Activated B cell treated with CpG ODN at 0.5 μM for 24 hours (primary cell): Measurements from ENCODE around the gene GRM6. TPM values are rescaled to one million over a fixed set of nuclear protein-coding genes. Genes with fewer than 3 reads are reported as not detected.

Source experiments
- ATAC-seq: fragments of 200-7000 bp; cut with Tn5 transposase; one replicate; pipeline ENCODE4 v1.10.0; 2021; ENCODE audit warnings: low read depth, mild to moderate bottlenecking, moderate library complexity
- CTCF ChIA-PET: fragments of 350-600 bp; sonication (Branson Sonifier 250); formaldehyde crosslinking; loops from one replicate; lab custom pipeline; 2021; ENCODE audit warnings: antibody characterized with exemption; lab: Charles Lee
- POLR2A ChIA-PET: fragments of 350-600 bp; sonication (Branson Sonifier 250); formaldehyde crosslinking; loops from one replicate; lab custom pipeline; 2021; ENCODE audit warnings: antibody characterized with exemption; lab: Charles Lee
- DNase-seq: peaks from one replicate; pipeline ENCODE4 v3.0.0; 2022
- H3K27ac Mint-ChIP-seq: one replicate; pipeline ENCODE4 v1.8.0; 2020; ENCODE audit warnings: mixed read lengths
- H3K27me3 Mint-ChIP-seq: one replicate; pipeline ENCODE4 v1.8.0; 2021; ENCODE audit warnings: mixed read lengths
- H3K36me3 Mint-ChIP-seq: one replicate; pipeline ENCODE4 v1.8.0; 2021; ENCODE audit warnings: low read depth, mixed read lengths
- H3K4me1 Mint-ChIP-seq: one replicate; pipeline ENCODE4 v1.8.0; 2021; ENCODE audit warnings: mixed read lengths
- H3K4me3 Mint-ChIP-seq: one replicate; pipeline ENCODE4 v1.8.0; 2020; ENCODE audit warnings: mild to moderate bottlenecking, mixed read lengths
- H3K9me3 Mint-ChIP-seq: one replicate; pipeline ENCODE4 v1.8.0; 2020; ENCODE audit warnings: mixed read lengths
- CTCF ChIP-seq: fragments of 200-600 bp; IDR thresholded peaks from one replicate; pipeline ENCODE4 v1.8.0; 2022; ENCODE audit warnings: antibody characterized with exemption, mild to moderate bottlenecking
- intact Hi-C: fragments of 100-400 bp; cut with micrococcal nuclease; formaldehyde crosslinking; loops from one replicate; pipeline ENCODE4 v1.15.1; 2024
- total RNA-seq: library from RNA; stranded (reverse); gene quantifications from 2 replicates; pipeline ENCODE4 v1.2.3, GENCODE V29; 2022

GRM6 gene
- total RNA-seq, 1 donor from 2014 or later = not detected

- DNase-seq (no peak), ATAC-seq (no peak)
- Mint-ChIP-seq H3K27me3 (peaks cover 1% of the 10 kb centered on the region), H3K4me1 (no peaks in the 10 kb centered on the region), H3K4me3 (no peak overlapping the region), H3K9me3 (peaks cover 66% of the 10 kb centered on the region), H3K36me3 (peaks cover 69% of the 10 kb centered on the region), H3K27ac (no peak overlapping the region)
- CTCF ChIA-PET = no interaction called here
- TF ChIP-seq CTCF = no peak
- POLR2A ChIA-PET = no interaction called here
- intact Hi-C loops = no loop called here
These were observed 63.0 kb downstream of the GRM6 start for GRCh38 chr5:178931846-178932760.

Other genes with a start within 250 kb of the GRM6 start
- 17.5 and 20.0 TPM in 2 replicates for gene ZNF354B, start 135.4 kb downstream of the GRM6 start, total RNA-seq
- 0.44 and 0.95 TPM in 2 replicates for gene ZFP2, start 99.4 kb downstream of the GRM6 start, total RNA-seq
- gene ZNF454, start 54.1 kb downstream of the GRM6 start, total RNA-seq = not detected in 2 replicates
- gene ZNF879, start 28.5 kb upstream of the GRM6 start, total RNA-seq = 8.2 and 9.4 TPM in 2 replicates
- gene ZNF354C, start 65.1 kb upstream of the GRM6 start, total RNA-seq = 6.3 and 7.1 TPM in 2 replicates